Suppressor macrophage treated with lipopolysaccharide for 1 hour (primary cell): ENCODE data around the gene PRAMEF20.
"Not testable (repeated sequence)": the region's sequence is repeated elsewhere in the genome, so short reads cannot be mapped to it uniquely, and the experiment has no call there.

Source experiments
- DNase-seq, 3 donors: peaks; one replicate each; pipeline ENCODE4 v3.0.0-alpha.2; 2020 to 2022

PRAMEF20 gene

DNA sequence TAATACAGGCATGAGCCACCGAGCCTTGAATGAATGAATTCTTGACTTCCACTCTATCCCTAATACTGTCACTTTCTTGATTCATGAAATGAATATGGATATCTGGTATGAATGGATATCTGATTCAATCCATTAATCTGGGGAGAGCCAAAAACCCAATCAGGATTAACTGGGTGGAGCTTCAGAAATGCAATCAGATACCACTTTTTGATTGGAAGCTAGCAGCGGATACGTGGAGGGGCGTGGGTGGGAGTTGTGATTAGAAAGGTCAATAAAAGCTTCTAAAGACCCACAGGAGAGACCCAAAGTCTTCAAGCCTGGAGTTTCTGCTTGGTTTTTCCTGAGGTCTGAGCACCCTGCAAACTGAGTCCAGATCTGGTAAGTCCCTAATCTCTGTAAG, at the start of gene PRAMEF20:
PRAMEF20 (plus strand) TSS at position 301 of the 400 bp plus-strand sequence. CDS start 5,905 bp downstream, outside the sequence.
- not testable (repeated sequence) for DNase-seq

DNA sequence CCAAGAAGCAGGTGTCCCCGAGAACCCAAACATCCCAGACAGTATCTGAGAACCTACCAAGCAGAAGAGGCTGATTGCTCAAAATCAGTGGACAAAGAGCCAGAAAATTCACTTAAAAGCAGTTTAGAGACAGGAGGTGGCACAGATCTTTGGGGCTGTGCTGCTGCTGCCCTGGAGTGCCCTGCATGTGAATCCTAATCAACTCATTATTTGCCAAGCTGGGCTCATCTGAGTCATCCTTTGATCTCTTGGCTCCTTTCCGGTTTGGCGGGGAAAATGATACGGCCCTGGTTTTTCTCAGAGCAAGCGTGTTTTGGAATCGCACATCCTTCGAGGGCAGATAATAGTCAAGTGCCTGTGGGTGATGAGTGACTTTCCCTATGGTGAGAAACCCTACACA, 47.9 kb upstream of the PRAMEF20 start:
- not testable (repeated sequence) for DNase-seq

DNA sequence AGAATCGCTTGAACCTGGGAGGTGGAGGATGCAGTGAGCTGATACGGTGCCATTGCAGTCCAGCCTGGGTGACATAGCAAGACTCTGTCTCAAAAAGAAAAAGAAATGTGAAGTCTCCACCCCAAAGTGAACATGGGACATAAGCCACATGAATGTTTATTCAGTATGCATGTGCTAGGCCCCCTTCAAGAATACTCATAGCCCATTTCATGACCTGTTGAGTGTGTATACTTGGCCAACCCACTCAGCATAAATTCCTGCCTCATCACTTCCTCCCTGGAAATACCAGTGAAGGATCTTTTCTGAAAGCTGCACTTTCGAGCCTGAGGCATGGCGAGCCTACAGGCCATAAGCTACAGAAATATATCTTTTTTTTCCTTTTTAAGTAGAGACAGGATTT, 45.3 kb upstream of the PRAMEF20 start:
- DNase-seq: not testable (repeated sequence)

DNA sequence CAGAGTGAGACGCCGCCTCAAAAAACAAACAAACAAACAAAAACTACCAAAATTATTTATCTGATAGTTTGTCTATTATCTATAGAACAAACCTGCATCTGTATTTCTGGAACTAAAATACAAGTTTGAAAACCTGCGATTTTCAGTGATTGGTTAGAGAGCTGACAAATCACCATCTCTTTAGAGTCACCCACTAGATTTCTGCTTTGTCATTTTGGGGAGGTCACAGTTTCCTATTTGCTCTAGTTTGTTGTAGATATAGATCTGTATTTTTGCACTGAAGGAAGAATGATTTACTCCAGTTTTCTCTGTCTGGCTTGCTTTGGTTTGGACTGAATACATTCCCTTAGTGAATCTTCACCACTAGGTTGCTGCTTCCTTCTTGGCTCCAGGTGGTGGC, 43.7 kb upstream of the PRAMEF20 start:
- not testable (repeated sequence) for DNase-seq

DNA sequence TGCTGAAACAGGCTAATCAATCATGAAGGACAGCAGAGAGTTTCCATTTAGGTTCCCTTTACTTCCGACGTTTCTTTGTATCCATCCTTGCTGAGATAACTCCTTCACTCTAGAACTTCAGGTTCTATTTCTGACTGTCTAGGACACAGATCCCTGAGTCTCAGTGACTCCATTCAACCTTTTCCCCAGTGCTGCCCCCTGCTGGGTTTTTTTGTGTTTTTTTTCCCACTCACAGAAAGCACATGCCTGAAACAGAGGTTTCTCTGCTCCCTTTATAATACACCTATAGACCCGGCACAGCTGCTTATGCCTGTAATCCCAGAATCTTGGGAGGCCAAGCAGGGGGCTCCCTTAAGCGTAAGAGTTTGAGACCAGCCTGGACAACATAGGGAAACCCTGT, 41.7 kb upstream of the PRAMEF20 start:
- peak; percentile 37 to 52 (median 49) for DNase-seq

DNA sequence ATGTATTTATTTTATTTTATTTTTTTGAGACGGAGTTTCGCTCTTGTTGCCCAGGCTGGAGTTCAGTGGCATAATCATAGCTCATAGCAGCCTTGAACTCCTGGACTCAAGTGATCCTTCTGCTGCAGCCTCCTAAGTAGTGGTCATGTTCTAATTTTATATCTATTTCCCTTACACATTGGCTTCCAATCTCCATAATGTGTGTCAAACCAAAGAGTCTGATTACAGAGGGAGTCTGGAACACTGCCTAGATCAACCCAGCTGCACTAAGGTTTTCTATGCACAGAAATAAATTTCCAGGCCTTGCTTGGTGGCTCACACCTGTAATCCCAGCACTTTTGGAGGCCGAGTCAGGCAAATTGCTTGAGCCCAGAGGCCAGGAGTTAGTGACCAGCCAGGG, 31.3 kb upstream of the PRAMEF20 start:
- DNase-seq: not testable (repeated sequence)

DNA sequence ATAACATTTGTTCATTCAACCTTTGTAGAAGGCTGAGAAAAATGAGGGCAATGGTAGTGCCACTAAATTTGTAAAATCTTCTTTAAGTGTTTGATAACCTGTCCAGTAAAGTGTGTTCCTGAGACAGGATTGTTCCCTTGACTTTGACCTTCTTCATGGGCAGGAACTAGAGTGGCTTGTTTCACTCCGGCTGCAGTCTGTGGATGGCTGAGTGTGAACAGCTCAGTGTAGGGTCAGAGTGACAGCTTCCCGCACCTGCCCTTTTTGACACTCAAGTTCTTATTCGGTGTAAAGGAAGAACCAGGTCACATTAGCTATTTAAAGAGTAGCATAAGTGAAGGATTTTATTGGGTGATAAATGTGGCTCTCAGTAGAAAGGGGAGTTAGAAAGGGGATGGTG, 29.9 kb upstream of the PRAMEF20 start:
- not testable (repeated sequence) for DNase-seq

DNA sequence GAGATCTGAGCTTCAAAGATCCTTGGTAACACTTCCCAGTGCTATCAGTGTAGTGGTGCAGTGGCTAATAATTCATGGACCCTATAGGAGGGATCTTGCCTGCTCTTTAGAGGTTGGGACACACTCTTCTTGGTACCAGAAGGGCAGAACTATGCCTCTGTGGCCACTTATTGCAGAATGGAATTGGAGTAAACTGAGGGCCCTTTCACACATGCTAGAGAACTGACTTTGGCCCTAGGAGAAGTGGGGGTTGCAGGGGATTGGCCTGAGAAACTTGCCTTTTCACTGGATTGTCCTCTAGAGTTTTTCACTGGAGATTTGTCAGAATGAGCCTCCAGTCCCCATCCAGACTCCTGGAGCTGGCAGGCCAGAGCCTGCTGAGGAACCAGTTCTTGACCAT, 20.9 kb upstream of the PRAMEF20 start, which contains the start of gene PRAMEF17:
PRAMEF17 (plus strand) TSS at position 301 of the 400 bp plus-strand sequence; CDS start at position 327, 26 bp downstream.
- DNase-seq: not testable (repeated sequence)

DNA sequence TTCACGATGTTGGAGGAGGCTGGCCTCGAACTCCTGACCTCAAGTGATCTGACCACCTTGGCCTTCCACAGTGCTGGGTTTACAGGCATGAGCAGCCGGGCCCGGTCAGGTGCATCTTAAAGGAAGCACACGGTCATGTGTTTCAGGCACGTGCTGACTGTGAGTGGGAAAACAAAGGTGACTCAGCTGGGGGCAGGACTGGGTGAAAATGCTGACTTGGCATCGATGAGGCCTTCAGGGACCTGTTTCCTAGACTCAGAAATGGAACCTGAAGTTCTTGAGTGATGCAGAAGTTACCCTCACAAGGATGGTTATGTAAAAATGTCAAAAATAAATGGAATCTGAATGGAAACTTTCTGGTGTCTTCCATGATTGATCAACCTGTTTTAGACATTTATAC, 17.2 kb upstream of the PRAMEF20 start:
- DNase-seq: not testable (repeated sequence)

DNA sequence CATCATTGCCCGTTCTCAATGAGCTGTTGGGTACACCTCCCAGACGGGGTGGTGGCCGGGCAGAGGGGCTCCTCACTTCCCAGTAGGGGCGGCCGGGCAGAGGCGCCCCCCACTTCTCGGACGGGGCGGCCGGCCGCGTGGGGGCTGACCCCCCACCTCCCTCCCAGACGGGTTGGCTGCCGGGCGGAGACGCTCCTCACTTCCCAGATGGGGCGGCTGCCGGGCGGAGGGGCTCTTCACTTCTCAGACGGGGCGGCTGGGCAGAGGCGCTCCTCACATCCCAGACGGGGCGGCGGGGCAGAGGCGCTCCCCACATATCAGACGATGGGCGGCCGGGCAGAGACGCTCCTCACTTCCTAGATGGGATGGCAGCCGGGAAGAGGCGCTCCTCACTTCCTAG, 15.5 kb upstream of the PRAMEF20 start:
- DNase-seq: not testable (repeated sequence)

DNA sequence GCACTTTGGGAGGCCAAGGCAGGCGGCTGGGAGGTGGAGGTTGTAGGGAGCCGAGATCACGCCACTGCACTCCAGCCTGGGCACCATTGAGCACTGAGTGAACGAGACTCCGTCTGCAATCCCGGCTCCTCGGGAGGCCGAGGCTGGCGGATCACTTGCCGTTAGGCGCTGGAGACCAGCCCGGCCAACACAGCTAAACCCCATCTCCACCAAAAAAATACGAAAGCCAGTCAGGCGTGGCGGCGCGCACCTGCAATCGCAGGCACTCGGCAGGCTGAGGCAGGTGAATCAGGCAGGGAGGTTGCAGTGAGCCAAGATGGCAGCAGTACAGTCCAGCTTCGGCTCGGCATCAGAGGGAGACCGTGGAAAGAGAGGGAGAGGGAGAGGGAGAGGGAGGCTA, 14.9 kb upstream of the PRAMEF20 start:
- not testable (repeated sequence) for DNase-seq

DNA sequence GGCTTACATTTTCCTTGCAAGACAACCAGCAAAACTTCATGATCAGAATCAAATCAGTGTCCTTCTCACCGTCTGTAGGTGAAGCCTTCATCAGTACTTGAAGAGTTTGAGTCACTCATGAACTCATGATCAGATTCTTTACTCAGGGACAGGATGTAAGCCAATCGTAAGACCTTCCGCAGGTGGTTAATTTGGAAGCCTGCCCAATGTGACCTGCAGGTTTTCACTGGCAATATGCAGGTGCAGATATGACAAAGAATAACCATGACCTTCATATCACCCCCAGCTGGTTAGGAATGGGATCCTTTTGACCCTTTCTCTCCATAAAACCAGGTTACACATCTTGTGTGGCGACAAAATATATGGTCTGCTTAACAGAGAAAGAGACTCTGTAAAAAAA, 2.4 kb upstream of the PRAMEF20 start:
- DNase-seq: no peak

DNA sequence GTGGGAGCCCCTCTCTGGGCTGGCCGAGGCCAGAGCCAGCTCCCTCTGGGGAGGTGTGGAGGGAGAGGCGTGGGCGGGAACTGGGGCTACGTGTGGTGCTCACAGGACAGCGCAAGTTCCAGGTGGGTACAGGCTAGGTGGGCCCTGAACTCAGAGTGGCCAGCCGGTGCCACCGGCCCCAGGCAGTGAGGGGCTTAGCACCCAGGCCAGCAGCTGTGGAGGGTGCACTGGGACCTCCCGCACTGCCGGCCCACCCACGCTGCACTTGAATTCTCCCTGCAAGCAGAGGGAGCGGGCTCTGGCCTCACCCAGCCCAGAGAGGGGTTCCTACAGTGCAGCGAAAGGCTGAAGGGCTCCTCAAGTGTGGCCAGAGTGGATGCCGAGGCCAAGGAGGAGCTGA, 20.2 kb downstream of the PRAMEF20 start:
- DNase-seq: no peak

DNA sequence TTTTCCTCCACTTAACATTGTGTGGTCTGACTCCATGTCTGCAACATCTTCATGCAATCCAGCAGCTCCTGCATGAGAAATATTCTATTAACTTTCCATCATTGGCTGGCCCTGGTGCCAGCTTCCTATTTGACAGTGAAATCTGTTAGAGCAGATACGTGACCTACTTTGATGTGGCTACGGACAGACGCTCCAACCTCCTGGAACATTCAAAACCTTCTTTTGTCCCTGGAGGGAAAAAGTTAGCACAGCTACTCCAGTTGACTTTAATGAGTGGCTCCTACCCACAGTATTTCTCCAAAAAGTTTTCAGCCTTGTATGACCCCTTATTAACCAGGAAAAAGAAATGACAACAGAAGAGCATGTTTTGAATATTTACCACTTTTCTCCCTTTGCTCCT, 22.0 kb downstream of the PRAMEF20 start:
- no peak for DNase-seq

DNA sequence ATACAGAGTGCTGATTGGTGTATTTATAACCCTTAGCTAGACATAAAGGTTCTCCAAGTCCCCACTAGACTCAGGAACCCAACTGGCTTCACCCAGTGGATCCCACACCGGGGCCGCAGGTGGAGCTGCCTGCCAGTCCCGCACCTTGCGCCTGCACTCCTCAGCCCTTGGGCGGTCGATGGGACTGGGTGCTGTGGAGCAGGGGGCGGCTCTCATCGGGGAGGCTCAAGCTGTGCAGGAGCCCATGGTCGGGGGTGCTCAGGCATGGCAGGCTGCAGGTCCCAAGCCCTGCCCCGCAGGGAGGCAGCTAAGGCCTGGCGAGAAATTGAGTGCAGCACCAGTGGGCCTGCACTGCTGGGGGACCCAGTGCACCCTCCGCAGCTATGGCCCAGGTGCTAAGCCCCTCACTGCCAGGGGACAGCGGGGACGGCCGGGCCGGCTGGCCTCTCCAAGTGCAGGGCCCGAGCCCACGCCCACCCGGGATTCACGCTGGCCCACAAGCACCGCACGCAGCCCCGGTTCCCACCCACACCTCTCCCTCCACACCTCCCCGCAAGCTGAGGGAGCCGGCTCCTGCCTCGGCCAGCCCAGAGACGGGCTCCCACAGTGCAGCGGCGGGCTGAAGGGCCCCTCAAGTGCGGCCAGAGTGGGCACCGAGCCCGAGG, 23.6 kb downstream of the PRAMEF20 start:
- DNase-seq: not testable (repeated sequence)

DNA sequence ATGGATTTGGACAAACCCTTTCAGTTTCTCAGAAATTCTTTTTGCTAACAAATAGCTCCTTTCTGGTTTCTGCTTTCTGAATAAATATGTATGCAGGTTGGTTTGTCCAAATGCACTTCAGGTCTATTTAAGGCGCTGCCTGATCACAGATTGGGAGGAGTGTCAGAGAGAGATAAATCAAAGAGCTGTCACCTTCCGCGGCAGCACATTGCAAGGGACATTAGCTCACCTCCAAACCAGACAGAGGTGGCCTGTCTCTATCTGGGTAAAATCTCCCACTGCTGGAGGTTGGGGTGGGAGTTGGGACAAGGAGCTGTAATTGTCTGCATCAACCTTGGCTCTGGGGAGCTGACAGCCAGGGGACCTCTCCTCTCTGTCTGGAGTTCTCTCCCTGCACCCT, 25.2 kb downstream of the PRAMEF20 start:
- no peak for DNase-seq

DNA sequence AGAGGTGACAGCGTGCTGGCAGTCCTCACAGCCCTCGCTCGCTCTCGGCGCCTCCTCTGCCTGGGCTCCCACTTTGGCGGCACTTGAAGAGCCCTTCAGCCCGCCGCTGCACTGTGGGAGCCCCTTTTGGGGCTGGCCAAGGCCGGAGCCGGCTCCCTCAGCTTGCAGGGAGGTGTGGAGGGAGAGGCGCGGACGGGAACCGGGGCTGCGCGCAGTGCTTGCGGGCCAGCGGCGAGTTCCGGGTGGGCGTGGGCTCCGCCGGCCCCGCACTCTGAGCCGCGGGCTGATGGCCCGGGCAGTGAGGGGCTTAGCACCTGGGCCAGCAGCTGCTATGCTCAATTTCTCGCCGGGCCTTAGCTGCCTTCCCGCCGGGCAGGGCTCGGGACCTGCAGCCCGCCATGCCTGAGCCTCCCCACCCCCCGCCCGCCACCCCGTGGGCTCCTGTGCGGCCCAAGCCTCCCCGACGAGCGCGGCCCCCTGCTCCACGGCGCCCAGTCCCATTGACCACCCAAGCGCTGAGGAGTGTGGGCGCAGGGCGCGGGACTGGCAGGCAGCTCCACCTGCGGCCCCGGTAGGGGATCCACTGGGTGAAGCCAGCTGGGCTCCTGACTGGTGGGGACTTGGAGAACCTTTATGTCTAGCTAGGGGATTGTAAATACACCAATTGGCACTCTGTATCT, 29.0 kb downstream of the PRAMEF20 start:
- DNase-seq: not testable (repeated sequence)

DNA sequence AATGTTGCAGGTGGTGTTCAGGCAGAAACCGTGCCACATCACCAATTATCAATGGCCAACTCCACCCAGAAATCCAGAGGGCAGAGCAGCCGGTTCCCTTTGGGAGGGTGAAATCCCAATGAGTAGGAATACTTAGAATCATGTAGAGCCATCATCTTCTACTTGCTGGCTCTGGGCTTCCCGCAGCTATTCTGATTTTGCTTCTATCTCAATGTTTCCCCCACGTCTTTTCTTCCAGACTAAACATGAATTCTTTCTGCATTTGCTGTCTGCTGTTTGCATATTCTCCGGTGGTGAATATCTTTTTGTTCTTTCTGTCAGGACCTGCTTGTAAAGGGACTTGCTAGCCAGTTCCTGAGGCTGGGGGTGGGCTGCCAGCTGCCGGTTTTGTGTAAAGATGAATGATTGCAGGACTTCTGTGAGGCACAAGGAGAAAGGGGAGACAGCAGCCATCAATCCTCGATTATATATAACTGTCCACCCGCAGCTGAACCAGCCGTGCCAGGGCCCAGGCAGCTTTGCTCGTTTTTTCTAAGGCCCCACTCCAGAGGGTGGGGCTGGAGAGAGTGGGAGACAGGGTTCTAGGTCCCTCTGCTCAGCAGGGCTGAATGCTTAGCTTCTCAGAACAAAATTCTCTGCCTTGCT, 33.2 kb downstream of the PRAMEF20 start:
- DNase-seq: no peak

DNA sequence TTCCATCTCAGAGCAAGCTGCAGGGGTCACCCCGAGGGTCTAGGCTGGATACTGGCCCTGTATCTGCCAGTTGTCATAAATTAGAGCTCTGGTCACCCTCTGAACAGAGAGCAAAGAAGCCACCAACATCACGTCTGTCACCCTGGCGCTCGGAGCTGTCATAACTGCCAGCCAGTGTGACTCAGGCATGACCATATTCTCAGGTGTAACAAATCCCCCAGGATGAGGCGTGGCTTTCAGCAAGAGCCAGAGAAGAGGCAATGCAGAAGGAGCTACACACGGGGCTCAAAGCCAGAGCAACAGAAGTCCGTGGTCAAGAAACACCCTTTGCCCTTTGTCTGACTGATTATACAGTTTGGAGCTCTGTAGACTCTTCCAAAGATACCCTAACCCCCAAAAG, 40.0 kb downstream of the PRAMEF20 start:
- DNase-seq: no peak

DNA sequence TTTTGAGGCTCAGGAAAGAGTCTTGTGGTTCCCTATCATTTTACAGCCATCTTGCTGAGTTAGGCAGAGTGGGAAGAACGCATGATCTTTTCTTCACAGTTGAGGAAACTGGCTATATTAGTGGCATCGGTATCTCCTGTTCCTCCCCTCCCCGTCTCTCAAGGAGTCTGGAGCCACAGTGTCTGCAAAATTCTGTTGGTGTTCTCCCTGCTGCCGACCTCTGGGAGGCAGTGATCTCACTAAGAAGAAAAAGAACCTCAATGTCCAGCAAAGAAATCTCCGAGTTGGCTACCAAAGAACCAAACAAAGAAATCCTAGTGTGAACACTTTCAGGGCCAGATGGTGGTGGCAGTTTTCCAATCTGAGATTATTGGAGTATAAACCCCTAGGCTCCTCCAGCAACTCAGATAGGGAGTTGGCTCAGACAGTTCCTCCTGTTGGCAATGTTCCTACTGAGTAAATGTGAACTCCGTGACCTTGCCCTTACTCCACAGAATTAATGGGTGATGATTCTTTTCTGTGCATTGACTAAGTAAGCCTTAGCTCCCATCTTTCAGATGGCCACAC, 41.2 kb downstream of the PRAMEF20 start:
- DNase-seq: no peak

DNA sequence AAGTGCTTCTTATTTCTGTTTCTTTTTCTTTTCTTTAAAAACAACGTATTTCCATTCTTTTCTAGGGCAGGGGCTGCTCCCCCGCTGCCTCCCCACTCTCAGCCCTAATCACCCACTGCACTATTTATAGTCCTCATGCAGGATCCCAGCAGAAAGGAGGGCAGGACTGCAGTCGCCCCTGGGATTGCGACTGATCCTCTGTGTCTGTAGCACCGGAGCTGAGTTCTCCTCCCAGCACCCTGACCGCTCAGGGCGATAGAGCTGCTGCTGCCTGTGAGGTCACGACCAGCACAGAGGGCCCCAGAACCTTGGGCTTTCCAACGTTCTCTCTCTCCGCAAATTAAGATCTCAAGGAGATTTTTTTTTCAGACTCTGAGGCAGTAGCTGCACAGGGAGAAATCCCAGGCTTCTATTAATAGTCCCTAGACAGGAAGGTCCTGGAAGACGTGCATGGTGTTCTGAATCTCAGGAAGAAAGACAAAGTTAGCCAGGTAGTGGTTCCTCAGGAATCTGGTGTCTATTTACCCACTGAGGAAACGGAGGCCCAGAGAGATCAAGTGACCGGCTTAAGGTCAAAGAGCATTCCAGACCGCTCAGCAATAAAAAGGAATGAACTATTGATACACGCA, 46.8 kb downstream of the PRAMEF20 start:
- no peak for DNase-seq

DNA sequence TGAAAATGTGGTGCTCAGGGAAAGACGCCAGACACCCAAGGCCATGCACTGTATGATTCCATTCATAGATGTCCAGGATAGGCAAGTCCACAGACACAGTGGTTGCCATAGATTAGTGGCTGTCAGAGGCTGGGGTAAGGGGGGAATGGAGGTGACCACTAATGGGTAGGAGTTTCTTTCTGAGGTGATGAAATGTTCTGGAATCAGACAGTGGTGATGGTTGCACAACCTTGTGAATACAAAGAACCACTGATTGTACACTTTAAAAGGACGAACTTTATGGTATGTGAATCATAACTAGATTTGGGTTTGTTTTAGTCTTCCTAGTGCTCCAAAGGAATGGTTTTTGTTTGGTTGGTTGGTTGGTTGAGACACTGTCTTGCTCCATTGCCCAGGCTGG, 51.7 kb downstream of the PRAMEF20 start:
- DNase-seq: no peak

DNA sequence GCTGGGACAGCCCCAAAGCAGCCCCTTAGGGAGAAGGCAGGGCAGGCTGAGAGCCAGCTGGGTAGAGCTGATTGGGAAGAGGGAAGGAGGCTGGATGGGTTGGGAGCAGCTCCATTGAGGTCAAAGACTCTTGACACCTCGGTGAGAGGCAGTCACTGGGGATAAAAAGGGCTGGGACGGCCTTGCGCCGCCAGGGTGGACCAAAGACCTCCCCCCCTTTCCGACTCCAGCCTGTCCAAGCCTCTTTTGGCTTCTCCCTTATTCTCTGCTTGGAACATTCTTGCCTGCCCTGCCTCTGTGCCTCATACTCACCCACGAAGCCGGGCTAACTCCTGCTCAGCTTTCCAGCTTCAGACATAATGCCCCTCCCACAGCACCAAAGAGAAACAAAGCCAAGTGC, 52.4 kb downstream of the PRAMEF20 start:
- no peak for DNase-seq
